Erythroblast (primary cell): ENCODE results near the gene BRD7.

ENCODE experiments used
- GATA1 ChIP-seq: IDR thresholded peaks from 2 replicates; pipeline ENCODE4 v1.6.1; 2011; ENCODE audit warnings: low read depth, mild to moderate bottlenecking, control low read depth, low read length, moderate library complexity
- POLR2A ChIP-seq: IDR thresholded peaks from 2 replicates; pipeline ENCODE4 v1.6.1; 2011; ENCODE audit warnings: mild to moderate bottlenecking, low read length

GRCh38 chr16:50291719-50292565, 76.8 kb downstream of the BRD7 start:
- no peak for TF ChIP-seq POLR2A
- no peak for TF ChIP-seq GATA1
